ENCODE measurements around the gene CYB5R3.

The CYB5R3 gene

GRCh38 chr22:42645341-42645937, 3.8 kb downstream of the CYB5R3 start:
- DNase-seq (ENCODE audit: low spot score), result no peak

GRCh38 chr22:42644422-42645340, 4.5 kb downstream of the CYB5R3 start:
- peak; percentile 77 for DNase-seq (ENCODE audit: low spot score)

- no peak for DNase-seq (ENCODE audit: low spot score)
These were observed 5.4 kb downstream of the CYB5R3 start for GRCh38 chr22:42643634-42644421.

GRCh38 chr22:42642806-42643633, 6.2 kb downstream of the CYB5R3 start:
- no peak for DNase-seq (ENCODE audit: low spot score)

- no peak for DNase-seq (ENCODE audit: low spot score)
These were observed 7.3 kb downstream of the CYB5R3 start for GRCh38 chr22:42641801-42642413.

- DNase-seq (ENCODE audit: low spot score), result no peak
These were observed 9.5 kb downstream of the CYB5R3 start for GRCh38 chr22:42639541-42640241.

- no peak for DNase-seq (ENCODE audit: low spot score)
These were observed 11.6 kb downstream of the CYB5R3 start for GRCh38 chr22:42637555-42637954.

GRCh38 chr22:42636506-42636905, 12.7 kb downstream of the CYB5R3 start:
- DNase-seq (ENCODE audit: low spot score), result no peak

GRCh38 chr22:42635531-42635930, 13.7 kb downstream of the CYB5R3 start:
- no peak for DNase-seq (ENCODE audit: low spot score)

GRCh38 chr22:42633013-42633412, 16.2 kb downstream of the CYB5R3 start:
- no peak for DNase-seq (ENCODE audit: low spot score)

GRCh38 chr22:42632096-42632495, 17.1 kb downstream of the CYB5R3 start:
- DNase-seq (ENCODE audit: low spot score), result no peak

GRCh38 chr22:42630901-42631602, 18.1 kb downstream of the CYB5R3 start:
- no peak for DNase-seq (ENCODE audit: low spot score)

- no peak for DNase-seq (ENCODE audit: low spot score)
These were observed 19.0 kb downstream of the CYB5R3 start for GRCh38 chr22:42630211-42630610.

- DNase-seq (ENCODE audit: low spot score), result no peak
These were observed 21.2 kb downstream of the CYB5R3 start for GRCh38 chr22:42627981-42628380.

- DNase-seq (ENCODE audit: low spot score), result no peak
These were observed 22.1 kb downstream of the CYB5R3 start for GRCh38 chr22:42626951-42627625.

GRCh38 chr22:42626431-42626830, 22.8 kb downstream of the CYB5R3 start:
- no peak for DNase-seq (ENCODE audit: low spot score)

GRCh38 chr22:42625416-42625815, 23.8 kb downstream of the CYB5R3 start:
- no peak for DNase-seq (ENCODE audit: low spot score)

- DNase-seq (ENCODE audit: low spot score), result no peak
These were observed 24.6 kb downstream of the CYB5R3 start for GRCh38 chr22:42624551-42625106.

Data from left forelimb (tissue), 1 donor.